H1 (cell line): ENCODE results near the gene GOLIM4. TPM values are rescaled to one million over a fixed set of nuclear protein-coding genes. Genes with fewer than 3 reads are reported as not detected.

Experiments
- CTCF ChIA-PET: fragments of 300-600 bp; sonication (Branson Sonifier 250); formaldehyde crosslinking; loops from one replicate; lab custom pipeline; 2021; ENCODE audit not compliant: partially characterized antibody; lab: Charles Lee
- POLR2A ChIA-PET: fragments of 300-600 bp; sonication (Branson Sonifier 250); formaldehyde crosslinking; loops from one replicate; lab custom pipeline; 2021; ENCODE audit warnings: inconsistent platforms; ENCODE audit not compliant: partially characterized antibody; lab: Charles Lee
- DNase-seq, 2 experiments: peaks; one replicate each; pipeline versions ENCODE4 v3.0.0 to v3.0.0-alpha.2; 2010 to 2022; ENCODE audit warnings: low spot score in 2 of 2, low read depth in 1 of 2, mixed read lengths in 1 of 2
- FAIRE-seq: peaks from 2 replicates; lab custom pipeline; 2011; peaks lifted over from hg19 to GRCh38; lab: Jason Lieb, UNC
- H2AFZ ChIP-seq: 2 replicates; pipeline ENCODE4 v1.8.1; 2012; ENCODE audit warnings: low read length, inconsistent platforms
- H2AK5ac ChIP-seq: 2 replicates; pipeline ENCODE4 v1.6.1; 2013; ENCODE audit warnings: low read depth, low read length
- H2BK120ac ChIP-seq: replicated peaks from 2 replicates; pipeline ENCODE3; 2013; ENCODE audit warnings: low read depth, low read length, inconsistent platforms
- H2BK12ac ChIP-seq: 2 replicates; pipeline ENCODE4 v1.6.1; 2013; ENCODE audit warnings: low read depth, low read length
- H2BK15ac ChIP-seq: 2 replicates; pipeline ENCODE4 v1.6.1; 2013; ENCODE audit warnings: low read length
- H2BK20ac ChIP-seq: 2 replicates; pipeline ENCODE4 v1.6.1; 2013; ENCODE audit warnings: low read length
- H2BK5ac ChIP-seq: 2 replicates; pipeline ENCODE4 v1.6.1; 2013; ENCODE audit warnings: low read depth, low read length
- H3K14ac ChIP-seq: 2 replicates; pipeline ENCODE4 v1.6.1; 2013; ENCODE audit warnings: inconsistent platforms; ENCODE audit not compliant: insufficient read length
- H3K18ac ChIP-seq: 2 replicates; pipeline ENCODE4 v1.6.1; 2013; ENCODE audit warnings: low read length; ENCODE audit errors: extremely low read depth
- H3K23ac ChIP-seq: 2 replicates; pipeline ENCODE4 v1.6.1; 2013; ENCODE audit warnings: inconsistent platforms; ENCODE audit not compliant: insufficient read length
- H3K23me2 ChIP-seq: 2 replicates; pipeline ENCODE4 v1.6.1; 2013; ENCODE audit warnings: low read depth, low read length
- H3K27ac ChIP-seq: 2 replicates; pipeline ENCODE4 v1.6.1; 2011; ENCODE audit warnings: low read depth, low read length, inconsistent platforms
- H3K27me3 ChIP-seq, 4 experiments: replicated peaks in 1 of 4; 1 replicate in 1 of 4; 2 replicates in 3 of 4; pipeline versions ENCODE4 v1.6.1 to v1.8.1; 2011 to 2013; ENCODE audit warnings: low read length in 3 of 4, mild to moderate bottlenecking in 3 of 4, inconsistent platforms in 2 of 4, mixed read lengths in 2 of 4, moderate library complexity in 1 of 4; ENCODE audit not compliant: control insufficient read depth in 3 of 4, insufficient read depth in 3 of 4; ENCODE audit errors: extremely low read depth in 1 of 4
- H3K36me3 ChIP-seq, 4 experiments: 2 replicates each; pipeline versions ENCODE4 v1.6.1 to v1.8.1; 2011 to 2013; ENCODE audit warnings: mild to moderate bottlenecking in 4 of 4, low read length in 3 of 4, moderate library complexity in 2 of 4, control low read depth in 1 of 4, inconsistent platforms in 1 of 4; ENCODE audit not compliant: insufficient read depth in 4 of 4, control insufficient read depth in 2 of 4
- H3K4ac ChIP-seq: replicated peaks from 2 replicates; pipeline ENCODE3; 2013; ENCODE audit warnings: low read length, low read depth, mixed read lengths, inconsistent platforms; ENCODE audit not compliant: insufficient read length
- H3K4me1 ChIP-seq, 4 experiments: replicated peaks in 1 of 4; 1 replicate in 1 of 4; 2 replicates in 3 of 4; pipeline versions ENCODE4 v1.6.1 to v1.8.1; 2011 to 2013; ENCODE audit warnings: low read length in 3 of 4, inconsistent platforms in 2 of 4, mixed read lengths in 1 of 4; ENCODE audit not compliant: insufficient read depth in 4 of 4, control insufficient read depth in 3 of 4
- H3K4me2 ChIP-seq, 2 experiments: 2 replicates each; pipeline versions ENCODE4 v1.6.1 to v1.8.1; 2011 to 2013; ENCODE audit warnings: low read depth in 2 of 2, low read length in 2 of 2, control low read depth in 1 of 2, inconsistent platforms in 1 of 2, mild to moderate bottlenecking in 1 of 2; ENCODE audit not compliant: insufficient read depth in 1 of 2
- H3K4me3 ChIP-seq, 4 experiments: fragments of 200-600, 300-600 bp in 1 of 4; sonication (generic), shearing (Covaris generic), sonication (Bioruptor Twin) in 1 of 4; 2 replicates each; pipeline versions ENCODE4 v1.5.1 to v1.8.1; 2011 to 2016; ENCODE audit warnings: low read length in 4 of 4, low read depth in 3 of 4, control low read depth in 2 of 4, inconsistent platforms in 2 of 4, mild to moderate bottlenecking in 2 of 4, mixed read lengths in 1 of 4, moderate library complexity in 1 of 4; ENCODE audit not compliant: insufficient read depth in 2 of 4; ENCODE audit errors: extremely low read depth in 1 of 4
- H3K56ac ChIP-seq: replicated peaks from 2 replicates; pipeline ENCODE3; 2013; ENCODE audit warnings: low read depth, mild to moderate bottlenecking, mixed read lengths, low read length, inconsistent platforms; ENCODE audit not compliant: insufficient read length
- H3K79me1 ChIP-seq: 2 replicates; pipeline ENCODE4 v1.6.1; 2013; ENCODE audit warnings: low read depth, low read length, control low read depth
- H3K79me2 ChIP-seq, 2 experiments: 2 replicates each; pipeline versions ENCODE4 v1.6.1 to v1.8.1; 2012 to 2013; ENCODE audit warnings: low read length in 2 of 2, mild to moderate bottlenecking in 2 of 2, inconsistent platforms in 1 of 2; ENCODE audit not compliant: insufficient read depth in 2 of 2, control insufficient read depth in 1 of 2
- H3K9ac ChIP-seq, 4 experiments: replicated peaks in 1 of 4; 1 replicate in 1 of 4; 2 replicates in 3 of 4; pipeline versions ENCODE4 v1.6.1 to v1.8.1; 2011 to 2013; ENCODE audit warnings: low read depth in 3 of 4, low read length in 3 of 4, control low read depth in 2 of 4, mild to moderate bottlenecking in 2 of 4, moderate library complexity in 2 of 4, inconsistent platforms in 1 of 4; ENCODE audit errors: extremely low read depth in 1 of 4
- H3K9me3 ChIP-seq, 2 experiments: 2 replicates each; pipeline versions ENCODE4 v1.6.1 to v1.8.1; 2012 to 2013; ENCODE audit warnings: mild to moderate bottlenecking in 2 of 2, moderate library complexity in 2 of 2, control low read depth in 1 of 2, inconsistent platforms in 1 of 2, low read depth in 1 of 2, low read length in 1 of 2, mixed read lengths in 1 of 2; ENCODE audit not compliant: insufficient read depth in 2 of 2
- H4K20me1 ChIP-seq, 2 experiments: replicated peaks in 1 of 2; 2 replicates each; pipeline versions ENCODE3 to v1.8.1; 2011 to 2013; ENCODE audit warnings: inconsistent platforms in 2 of 2, low read length in 2 of 2, mild to moderate bottlenecking in 1 of 2; ENCODE audit not compliant: insufficient read depth in 2 of 2, control insufficient read depth in 1 of 2
- H4K5ac ChIP-seq: 2 replicates; pipeline ENCODE4 v1.6.1; 2013; ENCODE audit warnings: low read length, low read depth, mixed read lengths, inconsistent platforms; ENCODE audit not compliant: insufficient read length
- H4K8ac ChIP-seq: 2 replicates; pipeline ENCODE4 v1.8.0; 2013; ENCODE audit warnings: mild to moderate bottlenecking, moderate library complexity, low read length, inconsistent platforms; ENCODE audit not compliant: insufficient read depth; ENCODE audit errors: extremely low read depth
- H4K91ac ChIP-seq: replicated peaks from 2 replicates; pipeline ENCODE3; 2013; ENCODE audit warnings: low read length, mixed read lengths, inconsistent platforms; ENCODE audit not compliant: insufficient read length
- CBX8 ChIP-seq: fragments of 300-800, 300-1000 bp; sonication (generic); IDR thresholded peaks from 2 replicates; pipeline ENCODE4 v1.7.1; 2016; ENCODE audit warnings: low read depth, low read length, borderline replicate concordance
- CHD1 ChIP-seq: IDR thresholded peaks from 2 replicates; pipeline ENCODE4 v1.6.1; 2012; ENCODE audit warnings: low read depth, low read length, improper control_type of control experiment
- EGR1 ChIP-seq: IDR thresholded peaks from 2 replicates; pipeline ENCODE4 v1.6.1; 2011; ENCODE audit warnings: low read depth, low read length, borderline replicate concordance
- FOSL1 ChIP-seq: IDR thresholded peaks from 2 replicates; pipeline ENCODE4 v1.6.1; 2011; ENCODE audit warnings: mild to moderate bottlenecking, low read depth, low read length, moderate library complexity; ENCODE audit not compliant: insufficient read depth
- JUN ChIP-seq: IDR thresholded peaks from 2 replicates; pipeline ENCODE4 v1.6.1; 2011; ENCODE audit warnings: low read depth, mild to moderate bottlenecking, improper control_type of control experiment, low read length
- KDM5A ChIP-seq: fragments of 200-600 bp; IDR thresholded peaks from 2 replicates; pipeline ENCODE4 v1.7.1; 2012; ENCODE audit warnings: mild to moderate bottlenecking, low read length, inconsistent platforms, mixed read lengths
- NANOG ChIP-seq: IDR thresholded peaks from 2 replicates; pipeline ENCODE4 v1.6.1; 2011; ENCODE audit warnings: low read length, low read depth, mild to moderate bottlenecking, inconsistent platforms; ENCODE audit not compliant: insufficient read depth, poor library complexity, severe bottlenecking
- NRF1 ChIP-seq: IDR thresholded peaks from 2 replicates; pipeline ENCODE4 v1.6.1; 2011; ENCODE audit warnings: mild to moderate bottlenecking, low read depth, low read length, improper control_type of control experiment
- POLR2A ChIP-seq, 2 experiments: IDR thresholded peaks; 1 replicate in 1 of 2; 2 replicates in 1 of 2; pipeline ENCODE4 v1.6.1; 2011; ENCODE audit warnings: low read depth in 2 of 2, low read length in 2 of 2, mild to moderate bottlenecking in 2 of 2; ENCODE audit errors: control extremely low read depth in 1 of 2
- RNF2 ChIP-seq: fragments of 200-900, 300-1000 bp; sonication (generic); IDR thresholded peaks from 2 replicates; pipeline ENCODE4 v1.7.1; 2016; ENCODE audit warnings: borderline replicate concordance, low read depth, mild to moderate bottlenecking, antibody characterized with exemption, low read length; ENCODE audit not compliant: poor library complexity, severe bottlenecking; ENCODE audit errors: missing control alignments
- SAP30 ChIP-seq: fragments of 300-600 bp; sonication (generic); IDR thresholded peaks from 2 replicates; pipeline ENCODE4 v1.7.1; 2012; ENCODE audit warnings: low read length, moderate library complexity, mild to moderate bottlenecking, inconsistent platforms; ENCODE audit not compliant: insufficient read depth, insufficient replicate concordance
- SRF ChIP-seq: IDR thresholded peaks from 2 replicates; pipeline ENCODE4 v1.6.1; 2011; ENCODE audit warnings: mild to moderate bottlenecking, low read depth, low read length, moderate library complexity
- TAF7 ChIP-seq: optimal IDR thresholded peaks from 2 replicates; pipeline ENCODE3; 2011; ENCODE audit warnings: low read depth, mild to moderate bottlenecking, inconsistent platforms, low read length, moderate library complexity, borderline replicate concordance
- ZNF274 ChIP-seq: IDR thresholded peaks from 2 replicates; pipeline ENCODE4 v1.7.0; 2012; ENCODE audit warnings: low read length, borderline replicate concordance; ENCODE audit errors: extremely low read depth
- WGBS, 2 experiments: shearing (Covaris generic) in 1 of 2; methylation state at CpG; one replicate each; pipeline versions ENCODE4 v1.1.6 to v1.1.7; 2013 to 2015; ENCODE audit warnings: low lambda C conversion rate in 2 of 2, mixed read lengths in 2 of 2, inconsistent platforms in 1 of 2, low coverage in 1 of 2, missing lambda C conversion rate in 1 of 2; ENCODE audit not compliant: insufficient replicate concordance in 2 of 2, insufficient coverage in 1 of 2, insufficient read length in 1 of 2; ENCODE audit errors: extremely low coverage in 1 of 2, missing lambda C conversion rate in 1 of 2; 5-methylcytosine and 5-hydroxymethylcytosine counted together
- polyA plus RNA-seq, 7 experiments: library from polyadenylated mRNA; depleted of rRNA in 3 of 7; stranded (reverse) in 5 of 7; unstranded in 2 of 7; fragments of >200 nt in 5 of 7; fragments of 200-250 nt in 2 of 7; gene quantifications; 1 replicate in 5 of 7; 2 replicates in 1 of 7; 4 replicates in 1 of 7; pipeline versions ENCODE4 v1.2.1 to v1.2.3, GENCODE V29; 2011 to 2013; ENCODE audit warnings: missing spikeins in 2 of 7, mixed read lengths in 2 of 7
- total RNA-seq: library from RNA; stranded (reverse); fragmentation: NEBNext Ultra II Directional; extraction: Animal tissue kit (Norgen Biotek cat#: 25700); gene quantifications from 2 replicates; pipeline ENCODE4 v1.2.1, GENCODE V29; 2021
- TF ChIP-seq, protein P1 (sequence below): IDR thresholded peaks from 2 replicates; pipeline ENCODE4 v1.6.1; 2012; ENCODE audit warnings: inconsistent platforms

Gene GOLIM4
- total and polyA plus RNA-seq, 2 of the 8 experiments (the other 6 are each of a cell fraction or from before 2014, with no cell fraction given), result 5.6 to 29.7 TPM

DNA sequence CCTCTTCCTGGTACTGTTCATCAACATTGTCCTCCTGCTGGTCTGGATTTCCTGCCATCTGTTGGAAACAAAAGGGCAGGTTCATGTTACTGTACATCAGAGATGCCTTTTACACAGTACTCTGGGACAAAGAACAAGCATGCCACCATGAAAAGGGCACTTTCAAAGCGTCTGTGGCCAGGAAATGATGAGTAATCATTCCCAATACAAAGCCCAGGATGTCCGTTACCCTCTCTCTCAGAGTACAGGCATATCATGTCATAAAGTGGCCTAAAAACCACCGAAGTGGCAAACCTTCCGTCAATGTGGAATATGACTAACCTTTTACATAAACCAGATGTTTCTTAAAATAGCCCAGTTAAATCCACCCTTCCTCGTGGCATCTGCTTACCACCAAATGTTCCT is 71.2 kb downstream of the GOLIM4 start:
- no peak overlapping the region for H3K9ac ChIP-seq
- no peak overlapping the region for H4K91ac ChIP-seq
- H2AFZ ChIP-seq, result no peak overlapping the region
- H4K8ac ChIP-seq, result no peak overlapping the region
- H3K4me3 ChIP-seq, result no peak overlapping the region
- POLR2A ChIA-PET, result no interaction called here
- no peaks in the 10 kb centered on the region for H3K9me3 ChIP-seq
- H3K4me1 ChIP-seq, result no peaks in the 10 kb centered on the region
- H3K56ac ChIP-seq, result no peak overlapping the region
- peaks cover 5 to 38% (median 20%) of the 10 kb centered on the region in 4 experiments; a peak in 7 of 8 replicates for H3K36me3 ChIP-seq
- no peak overlapping the region for H2BK12ac ChIP-seq
- no peaks in the 10 kb centered on the region for H3K27me3 ChIP-seq
- no peaks in the 10 kb centered on the region for H3K23me2 ChIP-seq
- no peaks in the 10 kb centered on the region for H3K79me2 ChIP-seq
- no peak overlapping the region for H4K5ac ChIP-seq
- no peak overlapping the region for H2BK15ac ChIP-seq
- no peak overlapping the region for H3K4ac ChIP-seq
- no peak overlapping the region for H3K4me2 ChIP-seq
- H2BK20ac ChIP-seq, result no peak overlapping the region
- H3K79me1 ChIP-seq, result no peaks in the 10 kb centered on the region
- no peak for FAIRE-seq
- no peak overlapping the region for H2AK5ac ChIP-seq
- H4K20me1 ChIP-seq, result no peaks in the 10 kb centered on the region
- no peak overlapping the region for H2BK5ac ChIP-seq
- CTCF ChIA-PET, result no interaction called here
- no peak overlapping the region for H3K14ac ChIP-seq
- no peak overlapping the region for H3K27ac ChIP-seq
- DNase-seq, result no peak
- H3K23ac ChIP-seq, result no peak overlapping the region
- H2BK120ac ChIP-seq, result no peak overlapping the region
- 87% methylated on average over 5 of the region's 5 CpGs; no CpG with 5 or more reads in 1 of the 2 experiments for WGBS, 2 experiments
- no peak overlapping the region for H3K18ac ChIP-seq
- no peak for TF ChIP-seq FOSL1
- no peak for TF ChIP-seq SAP30
- no peak for TF ChIP-seq EGR1
- TF ChIP-seq KDM5A, result no peak
- TF ChIP-seq ZNF274, result no peak
- TF ChIP-seq JUN, result no peak
- no peak for TF ChIP-seq TAF7
- no peak for TF ChIP-seq NRF1
- TF ChIP-seq CBX8, result no peak
- no peak for TF ChIP-seq POLR2A (IDR thresholded peaks at IDR 0.05; ENCODE audit: control extremely low read depth in 1 of 2, low read depth in 2 of 2, low read length in 2 of 2)
- no peak for TF ChIP-seq NANOG
- no peak for TF ChIP-seq RNF2
- TF ChIP-seq, protein P1, sequence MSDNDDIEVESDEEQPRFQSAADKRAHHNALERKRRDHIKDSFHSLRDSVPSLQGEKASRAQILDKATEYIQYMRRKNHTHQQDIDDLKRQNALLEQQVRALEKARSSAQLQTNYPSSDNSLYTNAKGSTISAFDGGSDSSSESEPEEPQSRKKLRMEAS, result no peak
- TF ChIP-seq CHD1, result no peak
- TF ChIP-seq SRF, result no peak
